H9 (cell line): ENCODE results near the gene SDR42E2. TPM values are rescaled to one million over a fixed set of nuclear protein-coding genes. Genes with fewer than 3 reads are reported as not detected.

Experiments used
- DNase-seq: peaks from one replicate; pipeline ENCODE4 v3.0.0-alpha.2; 2017
- H2AFZ ChIP-seq: one replicate; pipeline ENCODE4 v1.6.1; 2013; ENCODE audit warnings: mild to moderate bottlenecking, low read length, control low read depth, moderate library complexity
- H2AK5ac ChIP-seq: 2 replicates; pipeline ENCODE4 v1.6.1; 2013; ENCODE audit warnings: low read length, control low read depth, mixed read lengths; ENCODE audit not compliant: insufficient read length
- H2BK120ac ChIP-seq: one replicate; pipeline ENCODE4 v1.6.1; 2013; ENCODE audit warnings: low read depth, mild to moderate bottlenecking, low read length, control low read depth, inconsistent platforms; ENCODE audit not compliant: poor library complexity, severe bottlenecking
- H2BK12ac ChIP-seq: 2 replicates; pipeline ENCODE4 v1.6.1; 2013; ENCODE audit warnings: low read length, control low read depth, mixed read lengths, low read depth; ENCODE audit not compliant: insufficient read length
- H2BK15ac ChIP-seq: 2 replicates; pipeline ENCODE4 v1.6.1; 2013; ENCODE audit warnings: low read depth, low read length, control low read depth
- H2BK20ac ChIP-seq: one replicate; pipeline ENCODE4 v1.6.1; 2013; ENCODE audit warnings: low read depth, mild to moderate bottlenecking, low read length, control low read depth, inconsistent platforms; ENCODE audit not compliant: poor library complexity, severe bottlenecking
- H2BK5ac ChIP-seq: 2 replicates; pipeline ENCODE4 v1.6.1; 2013; ENCODE audit warnings: low read length, control low read depth, mixed read lengths; ENCODE audit not compliant: insufficient read length
- H3K14ac ChIP-seq: 2 replicates; pipeline ENCODE4 v1.6.1; 2013; ENCODE audit warnings: low read length, control low read depth; ENCODE audit not compliant: insufficient read depth
- H3K18ac ChIP-seq: 2 replicates; pipeline ENCODE4 v1.6.1; 2013; ENCODE audit warnings: low read depth, mild to moderate bottlenecking, mixed read lengths, low read length, control low read depth; ENCODE audit not compliant: insufficient read length
- H3K23ac ChIP-seq: 2 replicates; pipeline ENCODE4 v1.6.1; 2013; ENCODE audit warnings: low read length, control low read depth, mixed read lengths, low read depth; ENCODE audit not compliant: insufficient read length
- H3K23me2 ChIP-seq: 2 replicates; pipeline ENCODE4 v1.6.1; 2013; ENCODE audit warnings: low read depth, mild to moderate bottlenecking, mixed read lengths, low read length, control low read depth; ENCODE audit not compliant: insufficient read length, poor library complexity, severe bottlenecking
- H3K27ac ChIP-seq: 2 replicates; pipeline ENCODE4 v1.5.1; 2013; ENCODE audit warnings: low read length, control low read depth, mixed read lengths, low read depth; ENCODE audit not compliant: insufficient read length
- H3K27me3 ChIP-seq: 2 replicates; pipeline ENCODE4 v1.6.1; 2013; ENCODE audit warnings: low read length, control low read depth, inconsistent platforms; ENCODE audit not compliant: insufficient read depth
- H3K4ac ChIP-seq: 2 replicates; pipeline ENCODE4 v1.6.1; 2013; ENCODE audit warnings: low read depth, mild to moderate bottlenecking, control low read depth, inconsistent platforms, low read length, moderate library complexity
- H3K4me1 ChIP-seq: 2 replicates; pipeline ENCODE4 v1.6.1; 2013; ENCODE audit warnings: low read length, control low read depth, inconsistent platforms; ENCODE audit not compliant: insufficient read depth
- H3K4me2 ChIP-seq: 2 replicates; pipeline ENCODE4 v1.6.1; 2013; ENCODE audit warnings: low read length, control low read depth, mixed read lengths; ENCODE audit not compliant: insufficient read length, insufficient read depth
- H3K56ac ChIP-seq: 2 replicates; pipeline ENCODE4 v1.6.1; 2013; ENCODE audit warnings: low read depth, mild to moderate bottlenecking, mixed read lengths, low read length, control low read depth; ENCODE audit not compliant: insufficient read length
- H3K79me1 ChIP-seq: 2 replicates; pipeline ENCODE4 v1.6.1; 2013; ENCODE audit warnings: low read depth, mild to moderate bottlenecking, moderate library complexity, low read length, control low read depth, inconsistent platforms; ENCODE audit not compliant: insufficient read depth, poor library complexity, severe bottlenecking
- H3K79me2 ChIP-seq: 2 replicates; pipeline ENCODE4 v1.6.1; 2013; ENCODE audit warnings: low read length, control low read depth, inconsistent platforms; ENCODE audit not compliant: insufficient read depth
- H3K9ac ChIP-seq: 2 replicates; pipeline ENCODE4 v1.6.1; 2013; ENCODE audit warnings: low read length, control low read depth, mixed read lengths; ENCODE audit not compliant: insufficient read length; ENCODE audit errors: extremely low read depth
- H3K9me3 ChIP-seq: one replicate; pipeline ENCODE4 v1.6.1; 2013; ENCODE audit warnings: low read depth, low read length, inconsistent platforms; ENCODE audit not compliant: control insufficient read depth
- H3T11ph ChIP-seq: one replicate; pipeline ENCODE4 v1.6.1; 2013; ENCODE audit warnings: mild to moderate bottlenecking, low read length, control low read depth, inconsistent platforms
- H4K20me1 ChIP-seq: one replicate; pipeline ENCODE4 v1.6.1; 2013; ENCODE audit not compliant: control insufficient read depth, insufficient read length, insufficient read depth
- H4K5ac ChIP-seq: 2 replicates; pipeline ENCODE4 v1.6.1; 2013; ENCODE audit warnings: low read depth, mild to moderate bottlenecking, mixed read lengths, low read length, control low read depth; ENCODE audit not compliant: insufficient read length
- H4K8ac ChIP-seq: replicated peaks from 2 replicates; pipeline ENCODE4 v1.6.1; 2013; ENCODE audit warnings: low read length, control low read depth, mixed read lengths, low read depth; ENCODE audit not compliant: insufficient read length
- H4K91ac ChIP-seq: 2 replicates; pipeline ENCODE4 v1.6.1; 2013; ENCODE audit warnings: low read depth, mild to moderate bottlenecking, moderate library complexity, mixed read lengths, low read length, control low read depth; ENCODE audit not compliant: insufficient read length
- H3K27ac Mint-ChIP-seq, 3 experiments: 2 replicates in 2 of 3; 3 replicates in 1 of 3; pipeline ENCODE4 v1.8.0; 2020 to 2021; ENCODE audit warnings: mixed read lengths in 3 of 3, mild to moderate bottlenecking in 1 of 3, moderate library complexity in 1 of 3
- H3K27me3 Mint-ChIP-seq: 2 replicates; pipeline ENCODE4 v1.8.0; 2021; ENCODE audit warnings: low read depth, mild to moderate bottlenecking, moderate library complexity, mixed read lengths
- H3K36me3 Mint-ChIP-seq, 3 experiments: 2 replicates in 2 of 3; 3 replicates in 1 of 3; pipeline ENCODE4 v1.8.0; 2020 to 2021; ENCODE audit warnings: low read depth in 3 of 3, mixed read lengths in 3 of 3; ENCODE audit not compliant: insufficient read depth in 1 of 3
- H3K4me1 Mint-ChIP-seq, 2 experiments: 2 replicates each; pipeline ENCODE4 v1.8.0; 2020; ENCODE audit warnings: mixed read lengths in 2 of 2
- H3K4me3 Mint-ChIP-seq, 2 experiments: 2 replicates in 1 of 2; 3 replicates in 1 of 2; pipeline ENCODE4 v1.8.0; 2020 to 2021; ENCODE audit warnings: mild to moderate bottlenecking in 2 of 2, mixed read lengths in 2 of 2, moderate library complexity in 1 of 2
- H3K9me3 Mint-ChIP-seq, 2 experiments: 2 replicates in 1 of 2; 3 replicates in 1 of 2; pipeline ENCODE4 v1.8.0; 2020; ENCODE audit warnings: mild to moderate bottlenecking in 2 of 2, mixed read lengths in 2 of 2, moderate library complexity in 1 of 2
- CTCF ChIP-seq: fragments of 200-600 bp; sonication (generic); conservative IDR thresholded peaks from 3 replicates; pipeline ENCODE4 v1.8.0; 2021; ENCODE audit warnings: antibody characterized with exemption, mild to moderate bottlenecking
- WGBS: extraction: QIAGEN DNeasy Blood & Tissue Kit; methylation state at CpG from one replicate; pipeline ENCODE4 v1.1.7; 2013; ENCODE audit warnings: missing lambda C conversion rate, low lambda C conversion rate, mixed read lengths; ENCODE audit not compliant: insufficient read length; ENCODE audit errors: extremely low coverage; 5-methylcytosine and 5-hydroxymethylcytosine counted together
- total RNA-seq: library from RNA; stranded (reverse); gene quantifications from 2 replicates; pipeline ENCODE4 v1.2.1, GENCODE V29; 2021

Gene SDR42E2
- total RNA-seq, 1 experiment from 2014 or later: 0.09 TPM

DNA sequence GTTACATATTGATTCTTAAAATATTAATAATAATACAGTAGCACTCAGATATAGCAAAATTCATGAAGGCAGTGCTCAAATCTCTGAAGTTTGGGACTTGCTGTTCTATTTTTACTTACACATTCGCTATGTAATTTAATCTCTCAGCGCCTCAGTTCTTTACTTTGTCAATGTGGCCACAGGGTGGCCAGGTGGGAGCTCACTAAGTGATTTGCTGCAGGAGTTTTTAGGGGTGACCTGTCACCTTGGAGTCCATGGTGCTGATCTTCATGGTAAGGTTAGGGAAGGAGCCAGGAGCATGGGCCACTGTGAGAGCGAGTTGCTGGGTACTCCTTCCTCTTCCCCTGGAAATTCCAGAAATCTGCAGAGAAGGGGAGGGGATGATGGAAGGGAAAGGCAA is 41.9 kb upstream of the SDR42E2 start:
- Mint-ChIP-seq H3K4me3 (no peak overlapping the region), H3K27ac (no peak overlapping the region; a peak in 1 of 7 replicates), H3K36me3 (no peaks in the 10 kb centered on the region), H3K4me1 (peaks cover 0 to 2% of the 10 kb centered on the region in 2 experiments; a peak in 1 of 4 replicates), H3K9me3 (no peaks in the 10 kb centered on the region; a peak in 1 of 5 replicates), H3K27me3 (peaks cover 8% of the 10 kb centered on the region)
- Histone ChIP-seq H3K18ac (no peak overlapping the region), H3K9me3 (no peaks in the 10 kb centered on the region), H3K23ac (no peak overlapping the region), H2BK20ac (no peak overlapping the region), H4K5ac (no peak overlapping the region), H3K27me3 (no peaks in the 10 kb centered on the region), H3T11ph (no peak overlapping the region), H4K8ac (no peak overlapping the region), H2BK12ac (no peak overlapping the region), H4K91ac (no peak overlapping the region), H3K56ac (no peak overlapping the region), H3K4me1 (no peaks in the 10 kb centered on the region), H3K27ac (no peak overlapping the region), H3K23me2 (no peaks in the 10 kb centered on the region), H2AK5ac (no peak overlapping the region), H3K4me2 (no peak overlapping the region), H2BK5ac (no peak overlapping the region), H3K4ac (no peak overlapping the region), H3K14ac (no peak overlapping the region), H2BK15ac (no peak overlapping the region), H4K20me1 (no peaks in the 10 kb centered on the region), H2AFZ (no peak overlapping the region), H3K9ac (no peak overlapping the region), H3K79me1 (no peaks in the 10 kb centered on the region), H3K79me2 (no peaks in the 10 kb centered on the region), H2BK120ac (no peak overlapping the region)
- no CpG with 5 or more reads among the region's 3 CpGs for WGBS
- TF ChIP-seq CTCF: peak; percentile 52
- no peak for DNase-seq
